Superior temporal gyrus (tissue), 1 donor: ENCODE results near the gene DLG5.
"Not testable (repeated sequence)": the region's sequence is repeated elsewhere in the genome, so short reads cannot be mapped to it uniquely, and the experiment has no call there.

Source experiments
- DNase-seq: peaks from one replicate; pipeline ENCODE4 v3.0.0-alpha.2; 2016; ENCODE audit errors: extremely low spot score

DLG5 gene

GRCh38 chr10:77795426-77796055 lies 131.0 kb downstream of the DLG5 start:
- DNase-seq = no peak

GRCh38 chr10:77794256-77795142 lies 132.1 kb downstream of the DLG5 start:
- DNase-seq = no peak

GRCh38 chr10:77793831-77794230 lies 132.7 kb downstream of the DLG5 start:
- no peak for DNase-seq

GRCh38 chr10:77792155-77792554 lies 134.4 kb downstream of the DLG5 start:
- DNase-seq = no peak

GRCh38 chr10:77791506-77791905 lies 135.0 kb downstream of the DLG5 start:
- DNase-seq = no peak

- no peak for DNase-seq
Observed at GRCh38 chr10:77789861-77790260, 136.7 kb downstream of the DLG5 start.

- DNase-seq = no peak
Observed at GRCh38 chr10:77789016-77789415, 137.5 kb downstream of the DLG5 start.

GRCh38 chr10:77788496-77789010 lies 138.0 kb downstream of the DLG5 start:
- DNase-seq = no peak

GRCh38 chr10:77787440-77787839 lies 139.1 kb downstream of the DLG5 start:
- DNase-seq = no peak

- DNase-seq = no peak
Observed at GRCh38 chr10:77784856-77785255, 141.7 kb downstream of the DLG5 start.

GRCh38 chr10:77782328-77783061 lies 144.1 kb downstream of the DLG5 start:
- DNase-seq = no peak

GRCh38 chr10:77781451-77782327 lies 144.9 kb downstream of the DLG5 start:
- no peak for DNase-seq

GRCh38 chr10:77780180-77780579 lies 146.4 kb downstream of the DLG5 start:
- DNase-seq = no peak

- DNase-seq = no peak
Observed at GRCh38 chr10:77776487-77776886, 150.1 kb downstream of the DLG5 start.

GRCh38 chr10:77774940-77775391 lies 151.6 kb downstream of the DLG5 start:
- no peak for DNase-seq

GRCh38 chr10:77773631-77774426 lies 152.7 kb downstream of the DLG5 start:
- DNase-seq = no peak

- DNase-seq = not testable (repeated sequence)
Observed at GRCh38 chr10:77772852-77773600, 153.5 kb downstream of the DLG5 start.

- DNase-seq = no peak
Observed at GRCh38 chr10:77771851-77772250, 154.7 kb downstream of the DLG5 start.

- DNase-seq = no peak
Observed at GRCh38 chr10:77771450-77771849, 155.1 kb downstream of the DLG5 start.

GRCh38 chr10:77770868-77771175 lies 155.7 kb downstream of the DLG5 start:
- no peak for DNase-seq
